ENCODE results near the gene PBX1.

GRCh38 chr1:164700683-164701082, 141.7 kb downstream of the PBX1 start:
- TF ChIP-seq, protein P1, sequence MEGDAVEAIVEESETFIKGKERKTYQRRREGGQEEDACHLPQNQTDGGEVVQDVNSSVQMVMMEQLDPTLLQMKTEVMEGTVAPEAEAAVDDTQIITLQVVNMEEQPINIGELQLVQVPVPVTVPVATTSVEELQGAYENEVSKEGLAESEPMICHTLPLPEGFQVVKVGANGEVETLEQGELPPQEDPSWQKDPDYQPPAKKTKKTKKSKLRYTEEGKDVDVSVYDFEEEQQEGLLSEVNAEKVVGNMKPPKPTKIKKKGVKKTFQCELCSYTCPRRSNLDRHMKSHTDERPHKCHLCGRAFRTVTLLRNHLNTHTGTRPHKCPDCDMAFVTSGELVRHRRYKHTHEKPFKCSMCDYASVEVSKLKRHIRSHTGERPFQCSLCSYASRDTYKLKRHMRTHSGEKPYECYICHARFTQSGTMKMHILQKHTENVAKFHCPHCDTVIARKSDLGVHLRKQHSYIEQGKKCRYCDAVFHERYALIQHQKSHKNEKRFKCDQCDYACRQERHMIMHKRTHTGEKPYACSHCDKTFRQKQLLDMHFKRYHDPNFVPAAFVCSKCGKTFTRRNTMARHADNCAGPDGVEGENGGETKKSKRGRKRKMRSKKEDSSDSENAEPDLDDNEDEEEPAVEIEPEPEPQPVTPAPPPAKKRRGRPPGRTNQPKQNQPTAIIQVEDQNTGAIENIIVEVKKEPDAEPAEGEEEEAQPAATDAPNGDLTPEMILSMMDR (IDR thresholded peaks at IDR 0.05) = no peak
- no peak for TF ChIP-seq POLR2AphosphoS5 (IDR thresholded peaks at IDR 0.05)
- TF ChIP-seq POLR2A (IDR thresholded peaks at IDR 0.05) = no peak

Measured in sigmoid colon (tissue), 4 donors.